C4-2B (cell line): ENCODE results near the gene SOX4.

Experiments
- H3K27ac ChIP-seq: fragments of 450-650 bp; 2 replicates; pipeline ENCODE4 v1.5.1; 2017
- CTCF ChIP-seq: fragments of 450-650 bp; conservative IDR thresholded peaks from 2 replicates; pipeline ENCODE4 v1.5.1; 2017; ENCODE audit warnings: mild to moderate bottlenecking
- ZFX ChIP-seq: fragments of 450-650 bp; IDR thresholded peaks from 2 replicates; pipeline ENCODE4 v1.6.1; 2017

SOX4 gene

GRCh38 chr6:21610341-21610740, 16.8 kb downstream of the SOX4 start:
- H3K27ac ChIP-seq: no peak overlapping the region
- TF ChIP-seq CTCF: no peak
- no peak for TF ChIP-seq ZFX

GRCh38 chr6:21611485-21611884, 17.9 kb downstream of the SOX4 start:
- no peak for TF ChIP-seq CTCF
- no peak for TF ChIP-seq ZFX
- H3K27ac ChIP-seq: no peak overlapping the region

GRCh38 chr6:21612067-21612745, 18.7 kb downstream of the SOX4 start:
- TF ChIP-seq ZFX: no peak
- no peak for TF ChIP-seq CTCF
- peak overlapping the region; percentile 61; the same call in 1 of the 2 replicates for H3K27ac ChIP-seq

GRCh38 chr6:21613809-21614208, 20.3 kb downstream of the SOX4 start:
- H3K27ac ChIP-seq: peak overlapping the region; percentile 61; the same call in 1 of the 2 replicates
- TF ChIP-seq ZFX (no peak), CTCF (no peak)

GRCh38 chr6:21614226-21614625, 20.7 kb downstream of the SOX4 start:
- H3K27ac ChIP-seq: peak overlapping the region; percentile 80
- TF ChIP-seq ZFX (no peak), CTCF (no peak)

GRCh38 chr6:21615504-21615903, 22.0 kb downstream of the SOX4 start:
- TF ChIP-seq CTCF (no peak), ZFX (no peak)
- H3K27ac ChIP-seq: peak overlapping the region; percentile 80

GRCh38 chr6:21616005-21616404, 22.5 kb downstream of the SOX4 start:
- TF ChIP-seq CTCF: no peak
- no peak for TF ChIP-seq ZFX
- peak overlapping the region; percentile 16; the same call in 1 of the 2 replicates for H3K27ac ChIP-seq
